GM21529 (cell line): Measurements from ENCODE around the gene ABCD1.

Experiments
- ATAC-seq: cut with Tn5 transposase; IDR thresholded peaks from one replicate; pipeline ENCODE4 v1.9.1; 2021; ENCODE audit not compliant: unreplicated experiment

The ABCD1 gene

DNA sequence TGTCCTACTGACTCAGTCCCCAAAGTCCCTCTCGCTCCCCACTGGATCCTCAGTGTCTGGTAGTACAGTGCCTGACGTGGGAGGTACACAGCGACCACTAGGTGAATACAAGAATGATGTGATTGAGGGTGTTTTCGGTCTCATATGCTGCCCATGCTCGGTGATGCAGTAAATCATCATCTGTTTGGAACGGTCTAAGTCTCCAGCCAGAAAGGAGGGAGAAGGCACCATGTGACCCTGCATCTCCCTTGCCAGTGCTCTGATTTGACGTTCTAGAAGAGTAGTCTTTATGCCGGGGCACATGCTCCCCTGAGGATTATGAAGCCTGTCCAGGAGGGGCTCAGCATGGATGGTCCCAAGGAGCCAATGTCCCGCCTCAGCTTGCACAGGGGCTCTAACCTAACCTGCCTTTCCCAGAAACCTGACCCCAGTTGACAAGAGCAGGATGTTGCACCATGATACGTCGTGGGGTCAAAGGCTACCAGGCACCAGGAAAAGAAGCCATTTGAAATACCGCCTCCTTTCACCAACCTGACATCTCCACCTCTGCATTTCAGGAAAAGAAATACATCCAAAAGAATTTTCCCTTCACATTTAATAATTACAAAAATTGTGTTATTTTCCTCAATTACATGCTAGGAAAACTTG, 25.6 kb downstream of the ABCD1 start:
- no peak for ATAC-seq

DNA sequence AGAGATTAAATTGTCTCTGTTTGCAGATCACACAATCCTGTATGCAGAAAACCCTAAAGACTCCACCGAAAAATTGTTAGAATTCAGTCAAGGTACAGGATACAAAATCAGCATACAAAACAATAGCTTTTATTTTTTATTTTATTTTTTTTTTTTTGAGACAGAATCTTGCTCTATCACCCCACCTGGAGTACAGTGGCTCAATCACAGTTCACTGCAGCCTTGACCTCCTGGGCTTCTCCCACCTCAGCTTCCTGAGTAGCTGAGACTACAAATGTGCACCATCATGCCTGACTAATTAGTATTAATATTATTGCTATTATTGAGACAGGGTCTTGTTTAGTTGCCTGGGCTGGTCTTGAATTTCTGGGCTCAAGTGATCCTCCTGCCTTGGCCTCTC, 30.5 kb downstream of the ABCD1 start:
- ATAC-seq, result no peak

DNA sequence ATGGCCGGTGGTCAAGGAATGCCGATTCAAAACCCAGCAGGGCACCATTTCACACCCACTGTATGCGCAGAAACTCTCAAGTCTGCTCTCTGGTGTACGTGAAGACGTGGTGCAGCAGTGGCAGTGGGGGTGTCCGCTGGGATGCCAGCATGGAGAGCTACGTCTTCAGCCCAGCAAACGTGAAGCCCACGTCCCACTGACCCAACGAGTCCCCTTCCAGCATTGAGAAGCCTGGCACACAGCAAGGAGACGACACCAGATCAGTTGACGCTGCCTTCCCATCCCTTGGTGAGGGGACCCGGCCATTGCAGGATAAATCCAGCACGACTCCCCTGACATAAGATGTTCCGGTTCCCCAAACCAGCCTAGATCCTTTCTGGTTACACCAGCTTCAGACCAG, 37.2 kb downstream of the ABCD1 start:
- no peak for ATAC-seq

DNA sequence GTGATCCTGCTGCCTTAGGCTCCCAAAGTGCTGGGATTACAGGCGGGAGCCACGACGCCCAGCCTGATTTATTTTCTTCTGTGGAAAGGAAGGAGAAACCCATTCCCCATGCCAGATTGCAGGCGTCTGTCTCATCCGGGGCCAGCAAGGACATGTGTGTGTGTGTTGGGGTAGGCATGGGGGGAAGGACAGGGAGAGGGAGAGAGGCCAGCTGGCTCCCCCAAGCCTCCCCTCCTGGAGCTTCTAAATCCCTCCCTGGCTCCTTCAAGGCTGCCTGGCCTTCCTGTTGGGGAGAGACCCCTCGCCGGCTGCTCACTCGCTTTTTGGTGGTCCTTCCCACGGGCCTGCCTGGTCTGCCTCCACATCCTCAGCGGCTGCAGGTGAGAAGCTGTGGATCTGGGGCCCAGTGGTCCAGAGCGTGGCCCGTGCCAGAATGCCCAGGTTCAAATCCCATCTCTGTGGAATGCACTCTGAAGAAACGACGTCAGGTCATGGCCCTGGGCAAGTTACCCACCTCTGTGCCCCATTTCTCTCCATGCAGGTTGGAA, 38.0 kb downstream of the ABCD1 start:
- ATAC-seq, result no peak

DNA sequence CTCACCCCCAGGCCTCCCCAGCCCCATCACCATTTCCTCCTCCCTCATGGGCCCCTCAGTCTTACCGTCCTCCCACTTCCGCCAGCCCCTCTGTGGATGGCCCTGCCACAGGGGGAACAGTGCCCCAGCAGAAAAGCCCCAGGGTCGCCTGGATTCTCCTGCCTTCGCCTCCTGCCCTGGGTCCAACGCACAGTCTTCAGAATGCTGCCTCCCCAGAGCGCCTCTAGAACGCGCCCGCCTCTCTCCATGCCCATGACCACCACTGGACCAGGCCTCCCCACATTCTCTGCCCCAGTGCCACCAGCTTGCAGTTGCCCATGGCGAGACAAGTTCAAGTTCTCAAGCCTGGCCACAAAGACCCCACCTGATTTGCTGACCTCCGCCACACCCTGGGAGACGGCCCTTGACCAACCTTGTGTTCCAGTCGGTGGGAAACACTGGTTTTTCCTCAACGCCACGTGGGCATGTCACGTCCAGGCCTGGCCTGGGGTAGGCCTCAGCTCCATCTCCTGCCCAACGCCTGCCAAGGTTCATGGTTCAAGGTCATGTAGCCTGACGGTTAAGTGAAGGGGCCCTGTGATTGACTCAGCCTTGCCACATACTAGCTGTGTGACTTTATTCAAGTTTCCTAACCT, 38.8 kb downstream of the ABCD1 start:
- ATAC-seq, result no peak

DNA sequence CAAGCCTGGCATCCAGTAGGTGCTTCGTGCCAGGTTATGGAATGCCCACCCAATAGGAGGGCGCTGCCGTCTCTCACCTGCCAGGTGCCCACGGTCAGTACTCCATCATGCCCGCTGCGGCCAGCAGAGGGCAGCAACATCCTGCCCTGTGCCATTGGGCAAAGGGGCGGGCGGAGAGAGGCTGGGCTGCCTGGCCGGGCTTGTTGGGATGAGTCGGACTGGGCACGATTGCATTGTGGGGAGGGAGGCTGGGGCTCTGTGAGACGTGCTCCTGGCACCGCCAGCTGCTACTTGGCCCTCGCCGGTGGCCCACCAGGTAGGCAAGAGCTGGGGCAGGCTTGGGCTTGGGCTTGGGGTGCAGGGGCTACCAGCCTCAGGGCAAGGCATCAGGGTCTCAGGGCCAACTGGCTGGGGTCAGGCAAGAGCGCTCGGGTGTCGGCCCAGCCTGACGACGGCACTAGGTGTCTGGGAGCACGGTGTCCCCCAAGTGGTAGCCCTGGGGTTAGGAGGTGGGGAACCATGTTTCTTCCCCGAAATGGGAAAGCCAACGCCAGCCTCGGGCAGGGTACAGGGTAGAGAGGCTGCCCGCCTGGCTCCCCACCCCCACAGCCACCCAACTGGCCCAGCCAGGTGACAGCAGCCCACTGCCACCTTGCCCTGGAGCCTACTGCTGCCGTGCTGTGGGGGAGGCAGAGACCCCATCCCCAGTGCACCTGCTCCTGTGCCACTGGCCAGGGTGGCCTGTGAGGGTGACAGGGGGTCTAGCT, 39.5 kb downstream of the ABCD1 start, which contains the start of gene PLXNB3:
PLXNB3 (plus strand) TSS at position 261 of the 767 bp plus-strand sequence. CDS start 1,287 bp downstream, outside the sequence.
- peak; percentile 68 for ATAC-seq

DNA sequence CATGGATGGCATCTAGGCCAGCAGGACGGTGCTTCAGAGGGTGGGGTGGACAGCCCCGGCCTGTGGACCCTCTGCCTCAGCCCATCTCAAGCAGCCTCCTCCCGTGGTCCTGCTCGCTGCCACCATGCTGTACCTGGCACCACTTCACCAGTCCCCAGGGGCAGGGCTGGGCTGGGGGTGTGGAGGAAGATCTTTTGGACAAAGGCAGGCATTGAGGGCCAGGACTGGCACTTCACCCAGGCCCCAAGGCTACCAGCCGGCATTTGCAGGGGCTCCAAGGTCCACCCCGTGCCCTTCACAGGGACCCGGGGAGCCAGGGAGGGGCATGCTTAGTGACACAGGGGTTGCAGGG, 40.1 kb downstream of the ABCD1 start:
- ATAC-seq, result no peak

DNA sequence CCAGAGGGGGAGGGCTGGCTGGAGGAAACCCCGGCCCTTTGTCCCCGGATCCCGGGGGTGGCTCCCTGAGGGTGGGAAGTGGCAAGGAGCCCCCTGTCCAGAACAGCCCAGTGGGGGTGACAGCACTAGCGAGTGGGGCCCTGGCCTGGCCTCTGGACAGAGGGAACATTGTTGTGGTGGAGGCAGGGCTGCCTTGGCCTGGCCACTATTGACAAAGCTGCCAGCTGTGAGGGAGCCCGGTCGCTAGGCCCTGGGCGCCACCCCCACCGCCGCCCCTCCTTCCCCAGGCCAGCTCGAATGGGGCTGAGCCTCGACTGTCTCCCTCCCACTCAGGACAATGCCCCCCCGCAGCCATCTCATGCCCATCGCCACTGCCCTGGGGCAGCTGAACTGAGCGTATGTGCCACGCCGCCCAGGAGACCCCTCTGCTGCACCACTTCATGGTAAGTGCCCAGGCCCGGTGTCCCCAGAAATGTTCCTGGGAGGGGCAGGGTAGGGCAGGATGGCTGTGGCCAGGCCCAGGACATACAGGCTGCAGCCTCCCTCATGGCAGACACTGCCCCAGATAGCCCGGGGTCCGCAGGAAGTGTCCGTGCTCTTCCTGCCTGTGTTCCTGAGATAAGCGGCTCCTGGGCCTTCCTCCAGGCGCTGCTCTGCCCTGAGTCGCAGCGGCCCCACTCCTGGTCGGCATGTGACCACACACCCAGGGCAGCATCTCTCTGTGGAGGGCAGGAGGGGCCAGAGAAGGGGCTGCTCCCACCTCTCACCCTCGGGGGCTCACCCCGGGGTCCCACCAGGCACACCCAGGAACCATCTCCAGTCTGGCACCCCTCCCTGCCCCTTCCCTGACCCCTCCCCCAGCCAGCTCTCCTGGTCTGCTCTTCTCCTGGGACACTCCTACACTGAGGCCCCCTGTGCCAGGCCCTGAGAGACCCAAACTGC, 40.8 kb downstream of the ABCD1 start:
- no peak for ATAC-seq

DNA sequence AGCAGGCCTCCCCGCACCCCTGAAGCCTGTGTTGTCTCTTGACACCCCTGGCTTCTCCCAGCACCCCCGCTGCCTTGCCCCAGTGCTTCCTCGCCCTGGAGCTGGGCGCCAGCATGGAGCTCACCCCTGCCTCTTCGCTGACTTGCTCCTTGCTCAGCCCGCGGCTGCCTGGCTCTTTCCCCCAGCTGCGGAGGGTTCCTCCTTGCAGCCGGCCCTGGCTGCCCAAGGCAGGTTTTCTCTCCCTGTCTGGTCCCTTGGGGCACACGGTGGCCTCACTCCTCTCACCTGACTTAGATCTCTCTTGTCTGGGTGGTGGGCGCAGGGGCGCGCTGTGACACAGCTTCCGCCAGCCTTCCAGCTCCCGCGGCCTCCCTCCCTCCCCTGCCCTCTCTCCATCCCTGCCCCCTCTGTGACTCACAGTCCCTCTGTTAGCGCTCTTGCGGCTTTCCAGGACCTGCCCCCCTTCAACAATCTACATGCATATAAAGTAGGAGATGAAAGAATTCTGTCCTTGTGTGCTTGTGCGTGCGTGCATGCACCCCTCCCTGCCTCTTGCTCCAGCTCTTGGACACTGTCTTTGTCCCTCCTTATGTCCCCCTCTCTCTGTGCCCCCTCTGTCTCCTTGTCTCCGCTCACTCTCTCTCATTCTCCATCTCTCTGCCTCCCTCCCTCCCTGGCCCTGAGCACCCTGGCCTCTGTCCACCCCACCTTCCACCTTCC, 41.6 kb downstream of the ABCD1 start:
- ATAC-seq, result no peak

DNA sequence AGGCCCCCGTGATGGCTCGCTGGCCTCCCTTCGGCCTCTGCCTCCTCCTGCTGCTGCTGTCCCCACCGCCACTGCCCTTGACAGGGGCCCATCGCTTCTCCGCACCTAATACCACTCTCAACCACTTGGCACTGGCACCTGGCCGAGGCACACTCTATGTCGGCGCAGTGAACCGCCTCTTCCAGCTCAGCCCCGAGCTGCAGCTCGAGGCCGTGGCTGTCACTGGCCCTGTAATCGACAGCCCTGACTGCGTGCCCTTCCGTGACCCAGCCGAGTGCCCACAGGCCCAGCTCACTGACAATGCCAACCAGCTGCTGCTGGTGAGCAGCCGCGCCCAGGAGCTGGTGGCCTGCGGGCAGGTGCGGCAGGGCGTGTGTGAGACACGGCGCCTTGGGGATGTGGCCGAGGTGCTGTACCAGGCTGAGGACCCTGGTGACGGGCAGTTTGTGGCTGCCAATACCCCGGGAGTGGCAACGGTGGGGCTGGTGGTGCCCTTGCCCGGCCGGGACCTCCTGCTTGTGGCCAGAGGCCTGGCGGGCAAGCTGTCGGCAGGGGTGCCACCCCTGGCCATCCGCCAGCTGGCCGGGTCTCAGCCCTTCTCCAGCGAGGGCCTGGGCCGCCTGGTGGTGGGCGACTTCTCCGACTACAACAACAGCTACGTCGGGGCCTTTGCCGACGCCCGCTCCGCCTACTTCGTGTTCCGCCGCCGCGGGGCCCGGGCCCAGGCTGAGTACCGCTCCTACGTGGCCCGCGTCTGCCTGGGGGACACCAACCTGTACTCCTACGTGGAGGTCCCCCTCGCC, 42.4 kb downstream of the ABCD1 start:
- ATAC-seq, result no peak

DNA sequence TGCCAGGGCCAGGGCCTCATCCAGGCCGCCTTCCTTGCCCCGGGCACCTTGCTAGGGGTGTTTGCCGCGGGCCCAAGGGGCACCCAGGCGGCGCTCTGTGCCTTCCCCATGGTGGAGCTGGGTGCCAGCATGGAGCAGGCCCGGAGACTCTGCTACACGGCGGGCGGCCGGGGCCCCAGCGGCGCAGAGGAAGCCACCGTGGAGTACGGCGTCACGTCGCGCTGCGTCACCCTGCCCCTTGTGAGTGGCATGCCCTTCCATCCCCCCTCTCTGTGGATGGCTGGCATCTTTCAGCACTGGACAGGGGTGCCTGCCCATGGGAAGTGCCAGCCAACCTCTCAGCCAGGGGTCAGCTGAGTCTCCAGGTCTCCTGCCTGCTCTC, 43.0 kb downstream of the ABCD1 start:
- ATAC-seq, result no peak

DNA sequence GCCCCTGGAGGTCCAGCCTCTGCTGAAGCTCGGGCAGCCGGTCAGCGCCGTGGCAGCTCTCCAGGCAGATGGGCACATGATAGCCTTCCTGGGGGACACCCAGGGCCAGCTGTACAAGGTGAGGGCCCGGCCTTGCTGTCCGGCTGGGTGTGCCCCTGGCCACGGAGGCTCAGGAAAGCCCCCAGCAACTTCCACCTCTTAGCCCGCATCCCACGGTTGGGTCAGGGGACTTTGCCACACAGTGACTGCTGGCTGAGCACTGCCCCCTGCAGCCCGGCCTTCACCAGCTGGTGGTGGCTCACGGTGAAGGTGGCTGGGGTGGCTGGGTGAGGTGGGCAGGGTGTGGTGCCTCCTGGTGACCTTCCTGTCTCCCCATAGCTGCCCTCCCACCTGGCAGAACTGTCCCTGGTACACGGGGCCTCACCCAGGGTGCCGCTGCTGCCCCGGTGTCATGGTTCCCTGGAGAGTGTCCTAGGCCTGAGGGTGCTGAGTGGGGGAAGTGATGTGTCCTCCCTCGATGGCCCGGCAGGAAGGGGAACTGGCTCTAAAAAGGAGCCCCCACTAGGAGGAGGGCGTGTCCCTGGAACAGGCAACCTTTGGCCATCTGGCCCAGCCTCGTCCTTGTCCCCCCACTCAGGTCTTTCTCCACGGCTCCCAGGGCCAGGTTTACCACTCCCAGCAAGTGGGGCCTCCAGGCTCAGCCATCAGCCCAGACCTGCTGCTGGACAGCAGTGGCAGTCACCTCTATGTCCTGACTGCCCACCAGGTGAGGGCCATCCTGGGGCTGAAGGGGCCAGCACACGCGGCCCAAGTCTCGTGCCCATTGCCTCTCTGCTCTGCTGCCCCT, 43.9 kb downstream of the ABCD1 start:
- ATAC-seq, result no peak

DNA sequence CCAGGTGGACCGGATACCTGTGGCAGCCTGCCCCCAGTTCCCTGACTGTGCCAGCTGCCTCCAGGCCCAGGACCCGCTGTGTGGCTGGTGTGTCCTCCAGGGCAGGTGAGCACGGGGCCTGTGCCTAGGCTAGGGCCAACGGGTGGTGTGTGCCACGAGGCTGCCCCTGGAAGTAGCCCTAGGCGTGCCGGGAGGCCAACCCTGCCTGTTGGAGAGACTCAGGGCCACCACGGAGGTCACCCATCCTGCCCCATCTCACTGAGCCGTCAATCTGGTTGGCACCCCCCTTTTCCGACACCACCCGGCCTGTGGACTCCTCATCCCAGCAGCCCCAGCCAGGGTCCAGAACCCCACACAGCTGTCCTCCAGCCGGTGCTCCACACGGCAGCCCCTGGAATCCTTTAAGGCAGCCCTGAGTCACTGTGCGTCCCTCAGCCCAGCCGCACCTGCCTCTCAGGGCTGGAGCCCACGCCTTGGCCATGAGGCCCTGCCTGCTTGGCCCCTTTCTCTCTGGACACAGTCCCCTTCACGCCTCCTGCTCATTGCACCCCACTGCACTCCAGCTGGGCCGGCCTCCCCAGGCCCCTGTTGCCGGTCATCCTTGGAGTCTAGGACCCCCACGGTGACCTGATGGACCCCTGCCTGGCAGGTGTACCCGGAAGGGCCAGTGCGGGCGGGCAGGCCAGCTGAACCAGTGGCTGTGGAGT, 44.7 kb downstream of the ABCD1 start:
- ATAC-seq, result no peak

DNA sequence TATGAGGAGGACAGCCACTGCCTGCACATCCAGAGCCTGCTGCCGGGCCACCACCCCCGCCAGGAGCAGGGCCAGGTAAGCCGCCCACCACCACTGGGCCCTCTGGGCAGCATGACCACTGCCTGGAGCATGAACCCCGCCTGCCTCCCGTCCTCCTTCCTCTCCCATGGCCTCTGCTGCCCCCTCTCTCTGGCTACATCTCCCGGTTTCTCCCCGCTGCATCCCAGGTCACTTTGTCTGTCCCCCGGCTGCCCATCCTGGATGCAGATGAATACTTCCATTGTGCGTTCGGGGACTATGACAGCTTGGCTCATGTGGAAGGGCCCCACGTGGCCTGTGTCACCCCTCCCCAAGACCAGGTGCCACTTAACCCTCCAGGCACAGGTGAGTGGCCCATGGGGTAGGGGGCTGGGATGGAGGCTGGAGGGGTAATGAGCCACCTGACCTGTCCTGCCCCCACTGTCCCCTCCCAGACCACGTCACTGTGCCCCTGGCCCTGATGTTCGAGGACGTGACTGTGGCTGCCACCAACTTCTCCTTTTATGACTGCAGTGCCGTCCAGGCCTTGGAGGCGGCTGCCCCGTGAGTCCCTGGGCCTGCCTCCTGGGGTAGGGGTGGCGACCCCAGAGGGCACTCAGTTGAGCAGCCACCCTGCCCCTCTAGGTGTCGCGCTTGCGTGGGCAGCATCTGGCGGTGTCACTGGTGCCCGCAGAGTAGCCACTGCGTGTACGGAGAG, 45.4 kb downstream of the ABCD1 start:
- ATAC-seq, result no peak

DNA sequence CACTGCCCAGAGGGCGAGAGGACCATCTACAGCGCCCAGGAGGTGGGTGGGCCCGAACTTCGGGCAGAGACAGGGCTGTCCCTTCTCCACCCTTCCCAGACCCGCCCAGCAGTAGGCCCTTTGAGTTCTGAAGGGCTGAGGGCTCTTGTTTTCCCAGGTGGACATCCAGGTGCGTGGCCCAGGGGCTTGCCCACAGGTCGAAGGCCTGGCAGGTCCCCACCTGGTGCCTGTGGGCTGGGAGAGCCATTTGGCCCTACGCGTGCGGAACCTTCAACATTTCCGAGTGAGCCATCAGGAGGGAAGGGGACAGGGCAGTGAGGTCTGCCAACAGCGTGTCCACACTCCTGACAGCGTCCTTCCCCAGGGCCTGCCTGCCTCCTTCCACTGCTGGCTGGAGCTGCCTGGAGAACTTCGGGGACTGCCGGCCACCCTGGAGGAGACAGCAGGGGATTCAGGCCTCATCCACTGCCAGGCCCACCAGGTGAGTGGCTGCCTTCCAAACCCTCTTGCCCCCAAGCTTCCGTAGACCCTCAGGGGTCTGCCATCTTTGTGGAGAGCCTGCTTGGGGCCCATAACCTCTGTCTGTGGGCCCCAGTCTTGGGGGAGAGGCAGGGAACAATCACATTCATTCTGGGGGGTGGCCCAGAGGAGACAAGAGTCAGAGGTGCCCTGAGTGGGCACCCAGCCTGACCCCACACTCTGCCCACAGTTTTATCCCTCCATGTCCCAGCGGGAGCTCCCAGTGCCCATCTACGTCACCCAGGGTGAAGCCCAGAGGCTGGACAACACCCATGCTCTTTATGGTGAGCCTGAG, 46.2 kb downstream of the ABCD1 start:
- ATAC-seq, result no peak
